A673 (cell line): ENCODE data around the gene CCM2. TPM values are rescaled to one million over a fixed set of nuclear protein-coding genes. Genes with fewer than 3 reads are reported as not detected.

ENCODE experiments used
- BruUV-seq: library from RNA; stranded (reverse); fragments of 400-500 nt; replicated peaks from 2 replicates; lab custom pipeline; 2021; lab: Mats Ljungman, UMichigan
- CTCF ChIA-PET: fragments of 300-600 bp; sonication (Branson Sonifier 250); formaldehyde crosslinking; loops from one replicate; lab custom pipeline; 2022; ENCODE audit warnings: antibody characterized with exemption; lab: Charles Lee
- POLR2A ChIA-PET: fragments of 300-600 bp; sonication (Branson Sonifier 250); formaldehyde crosslinking; loops from one replicate; lab custom pipeline; 2022; ENCODE audit warnings: antibody characterized with exemption; ENCODE audit not compliant: low non-redundant PET; lab: Charles Lee
- DNase-seq: peaks from one replicate; pipeline ENCODE4 v3.0.0-alpha.2; 2015; ENCODE audit warnings: low spot score
- H3K27ac ChIP-seq: fragments of 200-600 bp; sonication (generic); 2 replicates; pipeline ENCODE4 v1.5.1; 2016; ENCODE audit warnings: mixed run types, low read depth, mild to moderate bottlenecking, mixed read lengths, antibody characterized with exemption, low read length; ENCODE audit not compliant: poor library complexity, severe bottlenecking
- H3K27me3 ChIP-seq: fragments of 200-600 bp; sonication (generic); replicated peaks from 2 replicates; pipeline ENCODE4 v1.6.1; 2017; ENCODE audit warnings: mixed run types, low read depth, mild to moderate bottlenecking, mixed read lengths, antibody characterized with exemption, low read length; ENCODE audit not compliant: insufficient read depth, poor library complexity
- H3K36me3 ChIP-seq: fragments of 200-600 bp; sonication (generic); 2 replicates; pipeline ENCODE4 v1.6.1; 2016; ENCODE audit warnings: mixed run types, mild to moderate bottlenecking, mixed read lengths, antibody characterized with exemption, low read length; ENCODE audit not compliant: insufficient read depth, poor library complexity, severe bottlenecking
- H3K4me1 ChIP-seq: fragments of 200-600 bp; sonication (generic); 2 replicates; pipeline ENCODE4 v1.6.1; 2017; ENCODE audit warnings: mixed run types, mild to moderate bottlenecking, mixed read lengths, antibody characterized with exemption, low read length; ENCODE audit not compliant: insufficient read depth, poor library complexity, severe bottlenecking
- H3K4me3 ChIP-seq: fragments of 200-600 bp; sonication (generic); 2 replicates; pipeline ENCODE4 v1.5.1; 2016; ENCODE audit warnings: low read depth, mixed run types, mild to moderate bottlenecking, mixed read lengths, low read length; ENCODE audit not compliant: poor library complexity, severe bottlenecking
- H3K9me3 ChIP-seq: fragments of 200-600 bp; sonication (generic); 2 replicates; pipeline ENCODE4 v1.6.1; 2016; ENCODE audit warnings: mixed run types, low read depth, mild to moderate bottlenecking, mixed read lengths, antibody characterized with exemption, low read length; ENCODE audit not compliant: poor library complexity, severe bottlenecking
- CTCF ChIP-seq: fragments of 300-800, 200-600 bp; sonication (generic); conservative IDR thresholded peaks from 2 replicates; pipeline ENCODE4 v1.5.1; 2017; ENCODE audit warnings: low read depth, mild to moderate bottlenecking, antibody characterized with exemption, low read length, moderate library complexity, mixed read lengths
- EZH2 ChIP-seq: fragments of 200-600 bp; sonication (generic); IDR thresholded peaks from 2 replicates; pipeline ENCODE4 v1.6.1; 2017; ENCODE audit warnings: borderline replicate concordance, low read depth, mild to moderate bottlenecking, mixed read lengths, antibody characterized with exemption, low read length; ENCODE audit not compliant: poor library complexity, severe bottlenecking
- intact Hi-C: fragments of 100-400 bp; cut with micrococcal nuclease; formaldehyde crosslinking; loops from one replicate; pipeline ENCODE4 v1.10.0; 2022; ENCODE audit not compliant: unreplicated experiment
- total RNA-seq: library from RNA; stranded (reverse); gene quantifications from 2 replicates; pipeline ENCODE4 v1.2.3, GENCODE V29; 2021

The CCM2 gene
- total RNA-seq, 1 experiment from 2014 or later: 35.2 TPM

GRCh38 chr7:45028138-45028919 is 28.3 kb downstream of the CCM2 start:
- Histone ChIP-seq H3K36me3 (peaks cover 3% of the 10 kb centered on the region), H3K27ac (no peak overlapping the region), H3K27me3 (no peaks in the 10 kb centered on the region), H3K4me3 (no peak overlapping the region), H3K4me1 (no peaks in the 10 kb centered on the region), H3K9me3 (peaks cover 3% of the 10 kb centered on the region)
- no TSS peak for BruUV-seq
- CTCF ChIA-PET: no interaction called here
- no peak for TF ChIP-seq EZH2
- TF ChIP-seq CTCF: no peak
- DNase-seq: no peak
- POLR2A ChIA-PET: no interaction called here
- intact Hi-C loops: no loop called here

GRCh38 chr7:45028920-45029344 is 28.9 kb downstream of the CCM2 start:
- intact Hi-C loops: no loop called here
- no peak for TF ChIP-seq CTCF
- TF ChIP-seq EZH2: no peak
- no TSS peak for BruUV-seq
- no peaks in the 10 kb centered on the region for H3K4me1 ChIP-seq
- H3K27ac ChIP-seq: no peak overlapping the region
- no peak for DNase-seq
- peaks cover 3% of the 10 kb centered on the region for H3K36me3 ChIP-seq
- no peaks in the 10 kb centered on the region for H3K9me3 ChIP-seq
- no peak overlapping the region for H3K4me3 ChIP-seq
- H3K27me3 ChIP-seq: no peaks in the 10 kb centered on the region
- ChIA-PET POLR2A (no interaction called here), CTCF (no interaction called here)

GRCh38 chr7:45031829-45032228 is 31.8 kb downstream of the CCM2 start:
- H3K27ac ChIP-seq: no peak overlapping the region
- BruUV-seq: no TSS peak
- no peak overlapping the region for H3K4me3 ChIP-seq
- no peak for DNase-seq
- ChIA-PET CTCF (no interaction called here), POLR2A (no interaction called here)
- peaks cover under 1% of the 10 kb centered on the region for H3K36me3 ChIP-seq
- intact Hi-C loops: no loop called here
- H3K27me3 ChIP-seq: no peaks in the 10 kb centered on the region
- no peaks in the 10 kb centered on the region for H3K9me3 ChIP-seq
- TF ChIP-seq CTCF: no peak
- no peak for TF ChIP-seq EZH2
- H3K4me1 ChIP-seq: no peaks in the 10 kb centered on the region
